GM13976 (cell line): ENCODE data around the gene TLE5.

ENCODE experiments used
- DNase-seq: peaks from one replicate; pipeline ENCODE4 v3.0.0; 2012; ENCODE audit warnings: low spot score
- CTCF ChIP-seq: IDR thresholded peaks from 2 replicates; pipeline ENCODE4 v1.5.1; 2012; ENCODE audit warnings: borderline replicate concordance, mild to moderate bottlenecking; ENCODE audit not compliant: insufficient read depth; ENCODE audit errors: extremely low read depth, missing control alignments, control extremely low read depth
- in situ Hi-C: fragments of 300-500 bp; cut with MboI; formaldehyde crosslinking; loops from one replicate; pipeline ENCODE4 v1.12.0; 2022; ENCODE audit warnings: low sequenced_read_pairs, mixed read lengths, inconsistent platforms; ENCODE audit not compliant: unreplicated experiment

Gene TLE5

GRCh38 chr19:3100747-3101730 lies 38.7 kb upstream of the TLE5 start:
- no peak for DNase-seq
- TF ChIP-seq CTCF = no peak
- in situ Hi-C loops = loop anchor here (10.0 kb wide), 1 partner anchor 146 kb away; no protein-coding TSS in a partner anchor

GRCh38 chr19:3100331-3100730 lies 38.0 kb upstream of the TLE5 start:
- no peak for DNase-seq
- TF ChIP-seq CTCF = no peak
- in situ Hi-C loops = loop anchor here (10.0 kb wide), 1 partner anchor 146 kb away; no protein-coding TSS in a partner anchor

- in situ Hi-C loops = loop anchor here (10.0 kb wide), 1 partner anchor 145 kb away; no protein-coding TSS in a partner anchor
- DNase-seq = no peak
- TF ChIP-seq CTCF = no peak
These were observed 37.3 kb upstream of the TLE5 start for GRCh38 chr19:3099347-3100145.

GRCh38 chr19:3098515-3099346 lies 36.4 kb upstream of the TLE5 start:
- no peak for TF ChIP-seq CTCF

GRCh38 chr19:3098141-3098514 lies 35.8 kb upstream of the TLE5 start:
- in situ Hi-C loops = no loop called here
- no peak for DNase-seq
- no peak for TF ChIP-seq CTCF

More at GRCh38 chr19:3098515-3099346, 36.4 kb upstream of the TLE5 start:
- no peak for DNase-seq
- in situ Hi-C loops = no loop called here
